B cell (primary cell): ENCODE data around the gene EN1.

Experiments used
- CTCF ChIP-seq: fragments of 200-600 bp; IDR thresholded peaks from one replicate; pipeline ENCODE4 v1.8.0; 2022; ENCODE audit warnings: antibody characterized with exemption, mild to moderate bottlenecking
- EZH2 ChIP-seq: IDR thresholded peaks from 2 replicates; pipeline ENCODE4 v1.6.1; 2012; ENCODE audit warnings: borderline replicate concordance, low read depth, mild to moderate bottlenecking, moderate library complexity, low read length; ENCODE audit not compliant: insufficient read depth, poor library complexity, severe bottlenecking

- TF ChIP-seq CTCF: no peak
- TF ChIP-seq EZH2: no peak
Measured at GRCh38 chr2:118823633-118824032, 23.8 kb downstream of the EN1 start.
